ENCODE results near the gene ANKRD9.
"Not testable (repeated sequence)": the region's sequence is repeated elsewhere in the genome, so short reads cannot be mapped to it uniquely, and the experiment has no call there.

ANKRD9 gene

GRCh38 chr14:102538602-102539543, 29.3 kb upstream of the ANKRD9 start:
- DNase-seq, result no peak

DNA sequence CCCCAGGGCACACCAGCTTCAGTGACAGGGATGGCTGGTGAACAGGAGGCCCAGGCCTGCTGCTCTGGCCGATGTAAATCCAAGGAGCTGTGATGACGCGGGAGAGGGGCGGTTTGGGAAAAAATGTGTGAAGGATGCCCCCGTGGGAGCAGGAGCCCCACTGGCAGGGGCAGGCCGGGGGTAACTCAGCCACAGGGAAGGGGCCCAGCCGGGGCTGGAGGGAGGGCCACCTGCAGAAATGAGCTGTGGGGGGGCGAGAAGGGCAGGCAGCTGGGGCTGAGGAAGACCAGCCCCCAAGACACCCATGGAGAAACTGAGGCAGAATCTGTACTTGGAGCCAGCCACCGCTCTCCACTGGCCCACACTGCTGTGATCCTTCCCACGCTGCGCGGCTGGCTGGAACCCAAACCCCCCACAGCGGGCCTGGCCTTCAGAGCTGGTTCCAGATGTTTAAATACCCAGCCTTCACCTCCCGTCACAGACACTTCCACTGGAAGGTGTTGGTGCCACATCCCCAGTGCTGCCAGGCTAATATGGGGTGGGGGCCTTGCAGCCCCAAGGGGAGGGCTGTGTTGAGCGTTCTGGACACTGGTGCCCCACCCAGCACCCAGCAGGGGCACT, 28.5 kb upstream of the ANKRD9 start:
- DNase-seq, result no peak

GRCh38 chr14:102532204-102532658, 22.7 kb upstream of the ANKRD9 start:
- no peak for DNase-seq

- DNase-seq, result no peak
These were observed 21.4 kb upstream of the ANKRD9 start for GRCh38 chr14:102530828-102531478.

- DNase-seq, result no peak
These were observed 19.0 kb upstream of the ANKRD9 start for GRCh38 chr14:102528431-102529170.

- no peak for DNase-seq
These were observed 16.4 kb upstream of the ANKRD9 start for GRCh38 chr14:102525929-102526497.

DNA sequence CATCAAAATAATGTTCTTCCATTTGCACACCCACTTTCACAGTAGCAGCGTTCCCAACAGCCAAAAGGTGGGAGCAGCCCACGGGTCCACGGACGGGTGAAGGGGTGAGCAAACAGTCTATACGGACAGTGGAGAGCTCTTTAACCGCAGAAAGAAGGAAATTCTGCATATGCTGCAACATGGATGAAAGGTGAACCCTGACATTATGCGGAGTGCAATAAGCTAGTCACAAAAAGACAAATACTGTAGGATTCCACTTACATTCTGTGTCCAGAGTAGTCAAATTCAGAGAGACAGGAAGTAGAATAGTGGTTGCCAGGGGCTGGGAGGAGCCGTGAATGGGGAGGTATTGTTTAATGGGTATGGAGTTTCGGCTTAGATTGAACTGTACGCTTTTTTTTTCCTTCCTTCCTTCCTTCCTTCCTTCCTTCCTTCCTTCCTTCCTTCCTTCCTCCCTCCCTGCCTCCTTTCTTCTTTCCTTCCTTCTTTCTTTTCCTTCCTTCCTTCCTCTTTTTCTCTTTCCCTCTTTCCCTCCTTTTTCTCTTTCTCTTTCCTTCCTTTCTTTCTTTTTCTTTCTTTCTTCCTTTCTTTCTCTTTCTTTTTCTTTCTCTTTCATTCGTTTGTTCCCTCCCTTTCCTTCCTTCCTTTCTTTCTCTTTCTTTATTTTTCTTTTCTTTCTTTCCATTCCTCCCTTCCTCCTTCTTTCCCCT, 15.8 kb upstream of the ANKRD9 start:
- peak; percentile 69 for DNase-seq

DNA sequence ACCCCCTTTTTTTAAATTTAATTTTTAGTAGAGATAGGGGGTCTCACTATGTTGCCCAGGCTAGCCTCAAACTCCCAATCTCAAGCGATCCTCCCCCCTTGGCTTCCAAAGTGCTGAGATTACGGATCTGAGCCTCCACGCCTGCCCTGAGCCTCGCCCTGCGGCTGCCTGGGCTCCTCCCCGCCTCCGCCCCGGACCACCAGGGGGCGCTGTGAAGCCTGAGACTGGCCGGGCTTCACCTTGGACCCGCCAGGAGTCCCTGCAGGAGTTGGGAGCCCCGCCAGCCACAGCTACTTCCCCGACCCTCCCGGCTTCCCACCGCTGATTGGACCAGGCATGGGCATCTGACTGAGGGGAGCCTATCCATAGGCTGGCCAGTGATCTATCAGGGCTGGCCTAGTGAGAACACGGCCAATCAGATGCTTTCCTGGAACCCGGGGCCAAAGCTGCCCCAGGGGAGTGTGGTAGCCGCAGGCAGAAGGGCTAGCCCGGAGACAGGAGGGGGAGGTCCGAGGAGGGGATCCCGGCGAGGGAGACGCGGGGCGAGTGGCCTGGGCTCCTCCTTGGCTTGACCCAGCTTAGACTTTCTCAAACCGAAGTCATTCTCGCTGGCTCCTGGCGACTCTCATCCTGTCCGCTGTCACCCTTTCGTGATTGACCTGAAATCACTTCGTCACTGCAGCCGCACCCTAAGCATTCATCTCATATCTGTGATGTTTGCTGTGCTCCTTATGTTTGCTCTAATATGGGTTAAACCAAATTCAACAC, 15.1 kb upstream of the ANKRD9 start:
- DNase-seq, result peak; percentile 100

DNA sequence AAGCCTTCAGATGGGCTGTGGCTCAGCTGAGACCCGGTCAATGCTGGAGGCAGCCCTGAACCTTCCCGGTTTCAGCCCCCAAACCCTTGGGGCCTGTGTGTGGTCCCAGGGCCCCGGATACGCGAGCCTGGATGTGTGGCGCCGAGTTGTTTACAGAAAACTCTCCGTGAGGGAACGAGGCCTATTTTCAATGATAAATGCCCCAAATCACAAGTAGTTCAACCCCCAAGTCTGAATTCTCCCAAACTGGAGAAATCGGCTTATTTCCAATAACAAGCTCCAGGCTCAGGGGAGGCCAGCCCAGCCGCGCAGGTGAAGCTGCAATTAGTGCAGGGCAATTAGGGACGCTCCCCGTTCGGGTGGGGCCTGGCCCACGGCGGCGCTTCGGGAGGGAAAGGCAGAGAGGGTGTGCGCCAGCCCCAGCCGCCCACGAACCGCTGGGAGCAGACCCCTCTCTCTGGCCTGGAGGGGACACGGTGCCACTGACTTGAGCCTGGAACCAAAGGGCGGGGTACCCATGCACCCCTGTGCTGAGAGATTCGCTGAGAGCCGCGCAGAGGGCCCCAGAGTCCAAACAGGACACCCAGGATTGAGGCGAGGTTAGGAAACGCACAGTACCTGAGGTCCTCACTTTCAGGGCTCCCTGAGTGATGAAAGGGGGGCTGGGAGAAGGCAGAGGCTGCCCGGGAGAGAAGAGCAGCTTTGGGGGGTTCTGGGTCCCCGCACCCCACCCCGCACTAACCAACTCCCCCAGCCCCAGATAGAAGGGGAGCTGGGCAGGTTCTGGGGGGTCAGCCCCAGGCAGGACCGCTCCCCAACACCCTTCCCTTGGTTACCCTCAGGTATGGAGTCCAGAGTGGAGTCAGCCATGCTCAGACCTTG, 14.2 kb upstream of the ANKRD9 start:
- peak; percentile 42 for DNase-seq

DNA sequence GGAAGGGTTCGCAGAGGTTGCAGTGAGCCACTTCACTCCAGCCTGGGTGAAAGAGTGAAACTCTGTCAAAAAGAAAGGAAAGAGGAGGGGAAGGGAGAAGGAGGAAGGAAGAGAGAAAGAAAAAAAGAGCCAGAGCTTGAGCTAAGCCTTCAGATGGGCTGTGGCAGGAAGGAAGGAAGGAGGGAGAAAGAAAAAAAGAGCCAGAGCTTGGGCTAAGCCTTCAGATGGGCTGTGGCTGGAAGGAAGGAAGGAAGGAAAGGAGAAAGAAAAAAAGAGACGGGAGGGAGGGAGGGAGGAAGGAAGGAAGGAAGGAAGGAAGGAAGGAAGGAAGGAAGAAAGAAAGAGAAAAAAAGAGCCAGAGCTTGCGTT, 13.6 kb upstream of the ANKRD9 start:
- no peak for DNase-seq

DNA sequence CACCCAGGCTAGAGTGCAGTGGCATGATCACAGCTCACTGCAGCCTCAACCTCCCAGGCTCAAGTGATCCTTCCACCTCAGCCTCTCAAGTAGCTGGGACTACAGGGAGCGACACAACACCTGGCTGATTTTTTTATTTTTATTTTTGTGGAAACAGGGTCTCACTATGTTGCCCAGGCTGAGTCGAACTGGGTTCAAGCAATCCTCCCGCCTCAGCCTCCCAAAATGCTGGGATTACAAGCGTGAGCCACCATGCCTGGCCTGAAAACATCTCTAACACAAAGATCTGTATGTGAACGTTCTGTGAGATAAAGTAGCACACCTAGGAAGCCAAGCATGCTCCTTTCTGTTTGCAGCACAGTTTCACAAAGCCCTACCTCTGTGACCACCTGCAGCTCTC, 10.1 kb upstream of the ANKRD9 start:
- not testable (repeated sequence) for DNase-seq

DNA sequence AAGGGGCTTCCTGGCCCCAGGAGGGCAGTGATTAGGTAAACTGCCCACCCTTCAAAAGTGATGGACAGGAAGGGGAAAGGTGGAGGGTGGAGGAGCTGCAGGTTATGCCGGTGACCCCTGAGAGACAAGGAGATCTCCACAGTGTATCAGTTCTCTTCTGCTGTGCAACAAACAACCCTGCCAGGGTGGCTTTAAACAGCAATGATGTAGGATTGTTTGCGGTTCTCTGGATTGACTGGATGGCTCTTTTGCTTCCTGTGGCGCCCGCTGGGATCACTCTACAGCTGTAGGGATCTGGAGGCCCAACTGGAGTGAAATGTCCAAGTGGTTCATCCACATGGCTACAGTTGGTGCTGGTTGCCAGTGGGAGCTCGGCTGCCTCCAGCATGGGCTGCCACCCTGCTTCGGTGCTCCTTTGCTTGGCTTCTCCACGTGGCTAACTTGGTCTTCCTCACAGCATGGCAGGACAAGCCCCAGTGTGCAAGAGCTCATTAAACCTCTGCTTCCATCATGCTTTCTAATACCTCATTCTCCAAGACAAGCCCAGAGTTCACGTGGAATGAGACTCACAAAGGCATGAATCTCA, 8.6 kb upstream of the ANKRD9 start:
- DNase-seq, result no peak

GRCh38 chr14:102517392-102518062, 8.0 kb upstream of the ANKRD9 start:
- DNase-seq, result peak; percentile 57

- DNase-seq, result peak; percentile 86
These were observed 7.2 kb upstream of the ANKRD9 start for GRCh38 chr14:102516531-102517391.

GRCh38 chr14:102514987-102515733, 5.6 kb upstream of the ANKRD9 start:
- no peak for DNase-seq

DNA sequence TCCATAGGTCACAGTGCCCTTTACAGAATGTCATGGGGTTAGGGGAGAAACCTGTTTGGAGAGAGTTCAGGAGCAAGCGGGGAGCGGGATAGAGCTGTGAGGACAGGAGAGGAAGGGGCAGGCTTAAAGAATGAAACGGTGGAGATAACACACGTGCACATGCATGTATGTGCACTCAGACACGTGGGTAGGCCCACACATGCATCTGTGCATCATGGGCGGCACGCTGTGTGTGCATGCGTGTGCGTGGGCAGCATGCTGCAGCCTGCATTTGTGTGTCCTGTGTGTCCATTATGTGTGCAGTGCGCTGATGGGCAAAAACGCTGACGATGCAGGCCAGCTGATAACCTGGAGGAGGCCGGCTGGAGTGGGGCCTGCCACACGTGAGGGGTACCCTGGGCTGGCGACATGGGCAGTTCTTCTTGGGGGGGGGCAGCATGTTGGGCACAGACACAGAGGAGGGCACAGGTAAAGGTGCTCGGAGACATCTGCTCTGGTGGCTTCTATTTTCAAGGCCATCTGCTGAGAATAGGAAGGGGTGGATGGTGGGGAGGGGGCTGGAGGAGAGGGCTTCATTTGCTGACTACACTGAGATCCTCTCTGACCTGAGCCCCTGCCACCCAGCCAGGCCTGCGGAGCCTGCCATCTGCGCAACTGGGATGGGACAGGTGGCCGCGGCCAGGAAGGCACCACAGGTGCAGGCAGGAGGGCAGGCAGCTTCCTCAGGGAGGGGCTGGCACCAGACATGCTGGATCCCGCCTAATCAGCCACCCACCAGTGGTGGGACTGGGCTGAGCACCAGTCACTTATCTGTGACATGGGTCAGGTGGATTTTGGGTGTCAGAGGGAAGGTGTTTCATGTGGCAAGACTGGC, 4.6 kb upstream of the ANKRD9 start:
- DNase-seq, result no peak
